HEK293T (cell line): ENCODE results near the gene REX1BD.

ENCODE experiments used
- CTCF ChIA-PET: fragments of 350-600 bp; formaldehyde crosslinking; extraction: SDS; loops from one replicate; lab custom pipeline; 2021; ENCODE audit warnings: antibody characterized with exemption, inconsistent platforms; lab: Yijun Ruan, JAX
- POLR2A ChIA-PET: fragments of 350-600 bp; formaldehyde crosslinking; extraction: SDS; loops from one replicate; lab custom pipeline; 2020; ENCODE audit warnings: antibody characterized with exemption, inconsistent platforms; lab: Yijun Ruan, JAX
- DNase-seq: peaks from one replicate; pipeline ENCODE4 v3.0.0; 2012; ENCODE audit warnings: mixed read lengths; ENCODE audit errors: extremely low spot score
- ARNT ChIP-seq: fragments of 450-650 bp; IDR thresholded peaks from 2 replicates; pipeline ENCODE4 v1.6.1; 2017; ENCODE audit warnings: mild to moderate bottlenecking
- BHLHE40 ChIP-seq: fragments of 450-650 bp; IDR thresholded peaks from 2 replicates; pipeline ENCODE4 v1.6.1; 2016; ENCODE audit warnings: mild to moderate bottlenecking, moderate library complexity, borderline replicate concordance
- CTBP1 ChIP-seq: fragments of 450-650 bp; IDR thresholded peaks from 2 replicates; pipeline ENCODE4 v1.6.1; 2016; ENCODE audit warnings: borderline replicate concordance
- ELF4 ChIP-seq: fragments of 450-650 bp; IDR thresholded peaks from 2 replicates; pipeline ENCODE4 v1.6.1; 2017; ENCODE audit warnings: antibody characterized with exemption
- FOXA1 ChIP-seq: fragments of 450-650 bp; IDR thresholded peaks from 2 replicates; pipeline ENCODE4 v1.6.1; 2016; ENCODE audit warnings: mild to moderate bottlenecking
- FOXK2 ChIP-seq: fragments of 450-650 bp; IDR thresholded peaks from 2 replicates; pipeline ENCODE4 v1.6.1; 2016; ENCODE audit warnings: mild to moderate bottlenecking
- FOXM1 ChIP-seq: fragments of 450-650 bp; IDR thresholded peaks from 2 replicates; pipeline ENCODE4 v1.6.1; 2017; ENCODE audit warnings: mild to moderate bottlenecking, borderline replicate concordance
- HDGF ChIP-seq: fragments of 450-650 bp; IDR thresholded peaks from 2 replicates; pipeline ENCODE4 v1.6.1; 2017; ENCODE audit warnings: antibody characterized with exemption, borderline replicate concordance
- L3MBTL2 ChIP-seq: fragments of 450-650 bp; conservative IDR thresholded peaks from 2 replicates; pipeline ENCODE4 v1.6.1; 2016; ENCODE audit warnings: mild to moderate bottlenecking
- LEF1 ChIP-seq: fragments of 450-650 bp; IDR thresholded peaks from 2 replicates; pipeline ENCODE4 v1.6.1; 2017; ENCODE audit warnings: mild to moderate bottlenecking, borderline replicate concordance
- NFRKB ChIP-seq: fragments of 450-650 bp; IDR thresholded peaks from 2 replicates; pipeline ENCODE4 v1.6.1; 2016; ENCODE audit warnings: mild to moderate bottlenecking, moderate library complexity
- PKNOX1 ChIP-seq: fragments of 450-650 bp; IDR thresholded peaks from 2 replicates; pipeline ENCODE4 v1.6.1; 2016
- SP1 ChIP-seq: fragments of 450-650 bp; IDR thresholded peaks from 2 replicates; pipeline ENCODE4 v1.6.1; 2017
- SUZ12 ChIP-seq: fragments of 450-650 bp; IDR thresholded peaks from 2 replicates; pipeline ENCODE4 v1.6.1; 2016; ENCODE audit warnings: mild to moderate bottlenecking
- TARDBP ChIP-seq: fragments of 450-650 bp; IDR thresholded peaks from 2 replicates; pipeline ENCODE4 v1.6.1; 2016
- ZNF384 ChIP-seq: fragments of 450-650 bp; IDR thresholded peaks from 2 replicates; pipeline ENCODE4 v1.6.1; 2016

Gene REX1BD

DNA sequence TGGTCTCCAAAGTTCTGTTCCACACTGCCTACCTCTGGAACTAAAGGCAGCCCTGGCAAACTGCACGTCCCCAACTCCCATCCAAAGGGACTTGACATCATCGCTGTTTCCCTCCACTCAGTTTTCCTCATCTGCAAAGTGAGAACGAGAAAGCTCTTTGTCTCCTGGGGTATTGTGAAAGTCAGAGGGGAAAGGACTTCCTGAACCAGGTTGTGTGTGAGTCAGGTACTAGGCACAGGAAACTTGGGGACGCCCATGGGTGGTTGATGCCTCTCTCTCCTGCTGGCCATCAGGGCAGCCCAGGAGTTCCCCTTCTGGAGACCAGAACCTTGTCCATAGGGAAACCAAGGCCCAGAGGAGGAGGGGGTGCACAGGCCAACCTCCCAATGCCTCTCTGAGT is 13.3 kb downstream of the REX1BD start:
- ChIA-PET POLR2A (no interaction called here), CTCF (no interaction called here)
- TF ChIP-seq ARNT (no peak), NFRKB (no peak), FOXM1 (no peak), ELF4 (no peak), BHLHE40 (no peak), LEF1 (no peak), SUZ12 (no peak), SP1 (no peak)
- DNase-seq: no peak

DNA sequence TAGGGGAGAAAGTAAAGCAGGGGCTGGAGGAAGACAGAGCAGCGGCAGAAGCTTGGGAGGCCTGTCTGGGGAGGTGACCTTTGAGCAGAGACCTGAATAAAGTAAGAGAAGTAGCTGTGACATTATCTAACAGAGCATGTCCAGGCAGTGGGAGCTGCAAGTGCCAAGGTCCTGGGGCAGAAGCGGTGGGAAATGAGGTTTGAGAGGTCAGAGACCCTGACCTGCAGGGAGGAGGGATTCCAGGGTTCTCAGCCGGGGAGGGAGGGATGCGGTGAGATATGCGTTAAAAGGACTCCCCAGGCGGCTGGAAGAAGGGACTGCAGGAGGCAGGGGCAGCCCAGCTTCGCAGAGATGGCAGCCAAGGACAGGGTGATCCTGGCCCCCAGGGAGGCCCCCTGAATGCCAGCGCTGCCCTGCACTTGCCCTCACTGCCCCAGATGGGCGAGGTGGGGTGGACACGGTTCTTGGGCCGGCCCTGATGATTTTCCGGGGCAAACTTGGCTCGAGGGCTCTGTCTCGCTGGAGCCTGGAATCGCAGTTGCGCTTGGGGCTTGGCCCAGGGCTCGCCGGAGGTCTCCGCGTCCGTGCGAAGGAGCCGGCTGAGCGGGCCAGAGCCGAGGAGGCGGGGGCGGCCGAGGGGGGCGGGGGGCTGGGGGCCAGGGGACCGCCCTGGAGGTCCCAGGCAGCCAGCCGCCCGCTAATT is 14.8 kb downstream of the REX1BD start:
- CTCF ChIA-PET: no interaction called here
- peak; percentile 44 for DNase-seq
- no peak for TF ChIP-seq HDGF
- no peak for TF ChIP-seq ZNF384
- TF ChIP-seq FOXM1: no peak
- no peak for TF ChIP-seq NFRKB
- no peak for TF ChIP-seq ELF4
- TF ChIP-seq SUZ12: no peak
- TF ChIP-seq PKNOX1: no peak
- no peak for TF ChIP-seq FOXK2
- TF ChIP-seq BHLHE40: no peak
- TF ChIP-seq CTBP1: no peak
- TF ChIP-seq L3MBTL2: no peak
- TF ChIP-seq FOXA1: no peak
- no peak for TF ChIP-seq TARDBP
- TF ChIP-seq ARNT: no peak
- TF ChIP-seq SP1: no peak
- no peak for TF ChIP-seq LEF1
- POLR2A ChIA-PET: no interaction called here

GRCh38 chr19:18603958-18604819 is 15.6 kb downstream of the REX1BD start:
- POLR2A ChIA-PET: no interaction called here
- CTCF ChIA-PET: no interaction called here
- no peak for TF ChIP-seq HDGF
- no peak for TF ChIP-seq ZNF384
- no peak for TF ChIP-seq FOXM1
- no peak for TF ChIP-seq ARNT
- no peak for TF ChIP-seq FOXA1
- no peak for TF ChIP-seq ELF4
- no peak for TF ChIP-seq SUZ12
- no peak for TF ChIP-seq TARDBP
- no peak for TF ChIP-seq BHLHE40
- TF ChIP-seq L3MBTL2: no peak
- TF ChIP-seq SP1: no peak
- no peak for TF ChIP-seq CTBP1
- TF ChIP-seq NFRKB: no peak
- no peak for TF ChIP-seq LEF1
- DNase-seq: no peak

DNA sequence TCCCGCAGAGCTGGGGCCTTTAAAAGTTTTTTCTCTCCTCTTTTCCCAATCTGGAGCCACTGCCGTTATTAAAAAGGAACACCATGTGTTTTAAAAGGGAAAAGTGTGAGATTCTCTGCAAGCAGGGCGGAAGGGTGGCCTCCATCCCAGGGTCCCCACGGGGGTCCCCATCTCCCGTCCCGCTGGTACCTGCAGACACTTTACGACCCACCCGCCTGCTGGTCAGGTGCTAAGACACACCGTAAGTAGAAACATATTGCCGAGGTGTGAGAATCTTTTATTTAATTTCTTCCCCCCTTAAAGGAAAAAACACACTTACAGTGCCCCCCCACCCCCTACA is 16.2 kb downstream of the REX1BD start:
- DNase-seq: no peak
- TF ChIP-seq BHLHE40: no peak
- no peak for TF ChIP-seq FOXA1
- no peak for TF ChIP-seq ZNF384
- TF ChIP-seq LEF1: no peak
- no peak for TF ChIP-seq NFRKB
- no peak for TF ChIP-seq ELF4
- TF ChIP-seq FOXK2: no peak
- TF ChIP-seq CTBP1: no peak
- no peak for TF ChIP-seq SP1
- no peak for TF ChIP-seq HDGF
- TF ChIP-seq FOXM1: no peak
- no peak for TF ChIP-seq ARNT
- no peak for TF ChIP-seq L3MBTL2
- TF ChIP-seq SUZ12: no peak
- no peak for TF ChIP-seq TARDBP
- no peak for TF ChIP-seq PKNOX1
- CTCF ChIA-PET: no interaction called here
- POLR2A ChIA-PET: no interaction called here

DNA sequence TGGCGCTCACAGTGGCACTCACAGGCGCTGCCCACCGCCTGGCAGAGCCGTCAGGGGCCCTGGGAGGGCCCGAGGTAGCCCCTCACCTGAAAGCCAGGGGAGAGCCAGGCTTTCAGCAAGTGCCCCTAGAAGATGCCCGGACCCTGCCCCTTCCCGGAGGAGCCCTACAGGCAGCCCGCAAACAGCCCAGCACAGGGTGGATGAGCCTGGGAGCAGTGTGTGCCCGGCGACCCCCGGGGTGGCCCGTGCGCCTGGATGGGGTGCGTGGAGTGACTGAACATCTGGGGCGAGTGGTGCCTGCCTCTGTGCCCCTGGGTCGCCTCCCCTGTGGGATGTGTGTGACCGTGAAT is 16.6 kb downstream of the REX1BD start:
- POLR2A ChIA-PET: no interaction called here
- TF ChIP-seq CTBP1 (no peak), HDGF (no peak), FOXA1 (no peak), TARDBP (no peak), NFRKB (no peak), FOXK2 (no peak), LEF1 (no peak), PKNOX1 (no peak), ELF4 (no peak), SUZ12 (no peak), L3MBTL2 (no peak), FOXM1 (no peak), SP1 (no peak), ZNF384 (no peak), ARNT (no peak)
- CTCF ChIA-PET: no interaction called here
- no peak for DNase-seq
